ENCODE results near the gene PIK3C2G. TPM values are rescaled to one million over a fixed set of nuclear protein-coding genes. Genes with fewer than 3 reads are reported as not detected.

The PIK3C2G gene
- total RNA-seq, 2 experiments from 2014 or later, result not detected

DNA sequence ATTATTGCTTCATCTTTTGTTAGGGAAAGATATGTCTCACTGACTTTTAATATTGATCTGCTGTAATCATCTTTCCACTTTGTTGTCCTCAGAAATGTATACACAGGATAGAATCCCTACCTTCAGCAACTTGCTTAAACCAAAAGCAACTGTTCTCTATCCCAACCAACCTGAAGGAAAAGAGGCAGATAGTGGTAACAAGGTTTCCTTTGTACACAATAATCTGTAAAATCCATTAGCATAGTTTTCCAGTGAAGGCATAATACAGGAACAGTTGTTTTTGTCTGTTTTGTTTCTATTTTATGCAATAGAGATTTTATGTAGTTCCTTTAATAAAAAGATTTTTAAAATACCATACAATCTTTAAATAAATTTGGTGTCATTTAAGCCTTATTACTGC lies 170.5 kb downstream of the PIK3C2G start:
- Histone ChIP-seq H3K4me2 (ENCODE audit: low read length) (no peak overlapping the region), H3K36me3 (ENCODE audit: insufficient read depth, low read length) (no peaks in the 10 kb centered on the region), H2AFZ (ENCODE audit: low read length) (no peak overlapping the region), H3K9me3 (ENCODE audit: low read length) (no peaks in the 10 kb centered on the region), H3K4me1 (ENCODE audit: insufficient read depth, low read length, poor library complexity, severe bottlenecking) (no peaks in the 10 kb centered on the region), H3K4me3 (ENCODE audit: low read depth, low read length, poor library complexity, severe bottlenecking) (no peak overlapping the region), H3K9me2 (ENCODE audit: insufficient read depth, low read length) (no peaks in the 10 kb centered on the region), H3K79me2 (ENCODE audit: insufficient read depth, low read depth, low read length) (no peaks in the 10 kb centered on the region), H4K20me1 (ENCODE audit: insufficient read depth, low read length) (no peaks in the 10 kb centered on the region), H3K27ac (ENCODE audit: low read depth, low read length, poor library complexity, severe bottlenecking) (no peak overlapping the region)
- DNase-seq (ENCODE audit: low spot score), result no peak
- ChIA-PET CTCF (ENCODE audit: unreplicated experiment) (no interaction called here), POLR2A (interaction anchor here (1.5 kb wide), 1 partner anchor 17 kb away, joined by 3 read pairs; no protein-coding TSS in a partner anchor)
- TF ChIP-seq, protein P1, sequence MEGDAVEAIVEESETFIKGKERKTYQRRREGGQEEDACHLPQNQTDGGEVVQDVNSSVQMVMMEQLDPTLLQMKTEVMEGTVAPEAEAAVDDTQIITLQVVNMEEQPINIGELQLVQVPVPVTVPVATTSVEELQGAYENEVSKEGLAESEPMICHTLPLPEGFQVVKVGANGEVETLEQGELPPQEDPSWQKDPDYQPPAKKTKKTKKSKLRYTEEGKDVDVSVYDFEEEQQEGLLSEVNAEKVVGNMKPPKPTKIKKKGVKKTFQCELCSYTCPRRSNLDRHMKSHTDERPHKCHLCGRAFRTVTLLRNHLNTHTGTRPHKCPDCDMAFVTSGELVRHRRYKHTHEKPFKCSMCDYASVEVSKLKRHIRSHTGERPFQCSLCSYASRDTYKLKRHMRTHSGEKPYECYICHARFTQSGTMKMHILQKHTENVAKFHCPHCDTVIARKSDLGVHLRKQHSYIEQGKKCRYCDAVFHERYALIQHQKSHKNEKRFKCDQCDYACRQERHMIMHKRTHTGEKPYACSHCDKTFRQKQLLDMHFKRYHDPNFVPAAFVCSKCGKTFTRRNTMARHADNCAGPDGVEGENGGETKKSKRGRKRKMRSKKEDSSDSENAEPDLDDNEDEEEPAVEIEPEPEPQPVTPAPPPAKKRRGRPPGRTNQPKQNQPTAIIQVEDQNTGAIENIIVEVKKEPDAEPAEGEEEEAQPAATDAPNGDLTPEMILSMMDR (conservative IDR thresholded peaks at IDR 0.05; ENCODE audit: low read length), result no peak
- no peak for TF ChIP-seq EZH2phosphoT487 (IDR thresholded peaks at IDR 0.05; ENCODE audit: borderline replicate concordance, low read depth, low read length)
- intact Hi-C loops (cut with micrococcal nuclease; ENCODE audit: unreplicated experiment), result no loop called here
- no TSS peak for BruUV-seq (replicated peaks)

DNA sequence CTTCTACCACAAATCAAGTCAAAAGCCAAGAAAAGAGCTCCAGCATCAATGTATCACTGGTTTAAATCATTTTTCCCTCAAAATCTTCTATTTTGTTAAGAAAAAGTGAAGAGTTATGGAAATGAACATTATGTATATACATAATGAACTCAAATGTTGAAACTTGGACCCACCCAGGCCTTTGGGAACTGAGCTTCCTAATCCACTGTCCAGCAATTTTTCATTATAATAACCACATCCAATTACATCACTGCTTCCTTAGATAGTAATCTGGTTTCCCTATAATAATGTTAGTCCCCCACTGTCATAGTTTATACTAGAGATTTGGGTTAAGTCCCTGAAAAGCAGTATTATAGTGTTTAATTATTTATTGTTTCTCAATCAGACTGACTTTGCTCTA lies 170.9 kb downstream of the PIK3C2G start:
- intact Hi-C loops (cut with micrococcal nuclease; ENCODE audit: unreplicated experiment), result no loop called here
- BruUV-seq (replicated peaks), result no TSS peak
- Histone ChIP-seq H3K9me2 (ENCODE audit: insufficient read depth, low read length) (no peaks in the 10 kb centered on the region), H3K4me3 (ENCODE audit: low read depth, low read length, poor library complexity, severe bottlenecking) (no peak overlapping the region), H2AFZ (ENCODE audit: low read length) (no peak overlapping the region), H3K4me2 (ENCODE audit: low read length) (no peak overlapping the region), H3K9me3 (ENCODE audit: low read length) (no peaks in the 10 kb centered on the region), H3K36me3 (ENCODE audit: insufficient read depth, low read length) (no peaks in the 10 kb centered on the region), H3K27ac (ENCODE audit: low read depth, low read length, poor library complexity, severe bottlenecking) (no peak overlapping the region), H3K4me1 (ENCODE audit: insufficient read depth, low read length, poor library complexity, severe bottlenecking) (no peaks in the 10 kb centered on the region), H4K20me1 (ENCODE audit: insufficient read depth, low read length) (no peaks in the 10 kb centered on the region), H3K79me2 (ENCODE audit: insufficient read depth, low read depth, low read length) (no peaks in the 10 kb centered on the region)
- TF ChIP-seq EZH2phosphoT487 (IDR thresholded peaks at IDR 0.05; ENCODE audit: borderline replicate concordance, low read depth, low read length), result no peak
- TF ChIP-seq, protein P1 (conservative IDR thresholded peaks at IDR 0.05; ENCODE audit: low read length), result no peak
- DNase-seq (ENCODE audit: low spot score), result no peak
- CTCF ChIA-PET (ENCODE audit: unreplicated experiment), result no interaction called here
- POLR2A ChIA-PET, result no interaction called here

DNA sequence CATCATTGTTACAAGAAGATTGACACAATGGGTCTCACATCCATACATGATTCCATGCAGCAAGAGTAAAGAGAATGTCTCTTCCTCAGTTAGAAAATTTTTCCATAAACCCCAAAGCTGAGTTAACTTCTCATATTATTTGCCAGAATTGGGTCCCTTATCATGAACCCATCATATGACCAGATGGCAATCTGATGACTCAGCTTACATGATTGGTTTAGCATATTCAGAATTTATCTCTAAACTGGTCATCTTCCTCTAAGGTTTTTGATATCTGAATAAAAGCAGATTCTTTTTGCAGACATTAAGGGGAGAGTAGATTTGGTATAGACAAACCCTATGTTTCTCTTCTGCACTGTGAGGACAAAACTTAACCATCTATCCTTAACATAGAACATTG lies 174.9 kb downstream of the PIK3C2G start:
- ChIA-PET POLR2A (interaction anchor here (0.6 kb wide), 1 partner anchor 649 kb away, joined by 4 read pairs; no protein-coding TSS in a partner anchor), CTCF (ENCODE audit: unreplicated experiment) (no interaction called here)
- Histone ChIP-seq H4K20me1 (ENCODE audit: insufficient read depth, low read length) (no peaks in the 10 kb centered on the region), H3K9me2 (ENCODE audit: insufficient read depth, low read length) (no peaks in the 10 kb centered on the region), H3K4me3 (ENCODE audit: low read depth, low read length, poor library complexity, severe bottlenecking) (no peak overlapping the region), H3K4me1 (ENCODE audit: insufficient read depth, low read length, poor library complexity, severe bottlenecking) (no peaks in the 10 kb centered on the region), H2AFZ (ENCODE audit: low read length) (no peak overlapping the region), H3K27ac (ENCODE audit: low read depth, low read length, poor library complexity, severe bottlenecking) (no peak overlapping the region), H3K9me3 (ENCODE audit: low read length) (no peaks in the 10 kb centered on the region), H3K79me2 (ENCODE audit: insufficient read depth, low read depth, low read length) (no peaks in the 10 kb centered on the region), H3K36me3 (ENCODE audit: insufficient read depth, low read length) (no peaks in the 10 kb centered on the region), H3K4me2 (ENCODE audit: low read length) (no peak overlapping the region)
- BruUV-seq (replicated peaks), result no TSS peak
- intact Hi-C loops (cut with micrococcal nuclease; ENCODE audit: unreplicated experiment), result no loop called here
- DNase-seq (ENCODE audit: low spot score), result no peak
- TF ChIP-seq EZH2phosphoT487 (IDR thresholded peaks at IDR 0.05; ENCODE audit: borderline replicate concordance, low read depth, low read length), result no peak
- TF ChIP-seq, protein P1 (conservative IDR thresholded peaks at IDR 0.05; ENCODE audit: low read length), result no peak
